Esophagus (tissue), 2 donors: Measurements from ENCODE around the gene MAP3K12. TPM values are rescaled to one million over a fixed set of nuclear protein-coding genes. Genes with fewer than 3 reads are reported as not detected.

Experiments
- H3K27ac ChIP-seq, 2 donors: one replicate each; pipeline ENCODE4 v1.5.1; 2013; ENCODE audit warnings: low read depth in 2 of 2, mild to moderate bottlenecking in 2 of 2, inconsistent platforms in 1 of 2, low read length in 1 of 2, moderate library complexity in 1 of 2
- H3K27me3 ChIP-seq, 2 donors: one replicate each; pipeline ENCODE4 v1.6.1; 2013; ENCODE audit warnings: low read length in 2 of 2, control low read depth in 1 of 2, mild to moderate bottlenecking in 1 of 2; ENCODE audit not compliant: insufficient read depth in 2 of 2, control insufficient read depth in 1 of 2
- H3K36me3 ChIP-seq, 2 donors: one replicate each; pipeline ENCODE4 v1.6.1; 2013; ENCODE audit warnings: low read length in 1 of 2; ENCODE audit not compliant: control insufficient read depth in 2 of 2, insufficient read depth in 2 of 2
- H3K4me1 ChIP-seq, 2 donors: one replicate each; pipeline ENCODE4 v1.6.1; 2013; ENCODE audit warnings: low read length in 1 of 2; ENCODE audit not compliant: control insufficient read depth in 2 of 2, insufficient read depth in 2 of 2
- H3K4me3 ChIP-seq, 2 donors: one replicate each; pipeline ENCODE4 v1.5.1; 2013; ENCODE audit warnings: low read length in 2 of 2, mild to moderate bottlenecking in 2 of 2, low read depth in 1 of 2, moderate library complexity in 1 of 2
- H3K9me3 ChIP-seq, 2 donors: one replicate each; pipeline ENCODE4 v1.6.1; 2013; ENCODE audit warnings: mild to moderate bottlenecking in 2 of 2, low read depth in 1 of 2, low read length in 1 of 2, moderate library complexity in 1 of 2; ENCODE audit not compliant: control insufficient read depth in 2 of 2, insufficient read depth in 1 of 2
- WGBS, 2 donors: extraction: QIAGEN DNeasy Blood & Tissue Kit; methylation state at CpG; one replicate each; pipeline ENCODE4 v1.1.7; 2013; 5-methylcytosine and 5-hydroxymethylcytosine counted together
- polyA plus RNA-seq, 2 donors: library from polyadenylated mRNA; stranded (reverse); fragments of 200-250 nt; gene quantifications; one replicate each; pipeline ENCODE4 v1.2.3, GENCODE V29; 2013
- donor health status: healthy with polysubstance abuse.
- donor health status: Bipolar disorder and iron deficiency.

MAP3K12 gene
- polyA plus RNA-seq, 2 donors = 6.2 to 8.5 TPM

DNA sequence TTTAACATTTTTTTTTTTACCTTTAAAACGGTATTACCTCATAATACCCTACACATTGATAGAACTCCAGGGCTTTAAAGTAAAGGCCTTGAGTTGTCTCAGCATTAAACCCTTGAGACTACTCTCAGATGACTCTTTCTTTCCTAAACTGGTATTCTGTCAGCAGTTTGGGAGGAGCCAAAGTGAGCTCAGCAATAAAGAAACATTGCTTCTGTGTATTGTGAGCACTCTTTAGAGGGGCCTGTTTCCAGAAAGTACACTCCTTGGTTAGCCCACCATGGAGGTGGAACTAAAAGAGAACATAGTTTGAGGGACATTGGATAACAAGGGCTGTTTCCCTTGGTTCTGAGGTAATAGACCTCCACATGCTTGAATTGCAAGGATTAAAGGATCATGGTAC, 20.4 kb downstream of the MAP3K12 start:
- Histone ChIP-seq H3K4me3 (no peak overlapping the region), H3K27ac (no peak overlapping the region), H3K4me1 (peaks cover 7 to 10% of the 10 kb centered on the region in 2 donors), H3K27me3 (no peaks in the 10 kb centered on the region), H3K36me3 (peaks cover 15 to 21% of the 10 kb centered on the region in 2 donors), H3K9me3 (no peaks in the 10 kb centered on the region)
- WGBS, 2 donors = 29 to 44% methylated on average over 1 of the region's 1 CpG

DNA sequence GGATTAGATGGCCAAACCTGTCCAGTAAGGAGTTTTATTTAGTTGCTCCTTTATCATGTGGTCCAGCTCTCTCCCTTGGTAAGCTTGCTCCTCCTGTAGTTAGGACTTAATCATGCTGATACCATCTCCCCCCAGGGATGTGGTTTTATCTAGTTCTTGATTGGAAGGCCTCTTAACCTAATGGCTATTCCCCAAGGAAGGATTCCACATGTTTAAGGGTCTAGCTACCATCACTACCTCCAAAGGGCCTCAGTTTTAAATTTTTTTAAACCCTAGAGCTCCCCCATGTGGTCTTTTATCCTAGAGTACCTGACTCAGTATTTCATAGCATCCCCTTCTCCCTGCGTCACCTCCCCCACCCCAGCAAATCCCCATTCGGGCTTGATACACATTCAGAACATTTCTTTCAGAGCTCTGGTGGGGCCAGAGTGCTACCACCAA, 22.5 kb downstream of the MAP3K12 start:
- H3K27ac ChIP-seq = no peak overlapping the region
- H3K4me1 ChIP-seq = peaks cover 0 to 2% of the 10 kb centered on the region in 2 donors
- H3K36me3 ChIP-seq = peaks cover 20 to 26% of the 10 kb centered on the region in 2 donors

DNA sequence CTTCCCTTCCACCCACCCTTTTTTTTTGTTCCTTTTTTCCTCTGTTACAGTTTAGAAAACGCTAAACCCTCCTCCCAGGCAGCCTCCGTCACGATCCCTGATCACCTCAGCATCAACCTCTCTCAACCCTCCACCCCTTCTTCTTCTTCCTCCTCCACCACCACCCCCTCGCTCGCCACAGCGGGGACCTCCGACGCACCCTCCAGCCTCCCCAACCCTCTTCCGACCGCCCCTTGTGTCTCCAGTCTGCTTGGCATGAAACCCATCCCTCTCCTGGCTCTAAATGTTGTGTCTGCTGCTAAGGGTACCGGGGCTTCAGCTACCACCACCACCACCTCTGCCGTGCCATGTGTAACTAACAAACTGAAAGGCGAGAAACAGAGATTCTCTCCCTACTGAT, 24.4 kb downstream of the MAP3K12 start:
- no peaks in the 10 kb centered on the region for H3K27me3 ChIP-seq
- H3K4me3 ChIP-seq = no peak overlapping the region
- no peaks in the 10 kb centered on the region for H3K9me3 ChIP-seq
- no peaks in the 10 kb centered on the region for H3K4me1 ChIP-seq
- H3K27ac ChIP-seq = peak overlapping the region in 1 of 2 donors; percentile 41
- 71 to 75% methylated on average over 13 of the region's 13 CpGs for WGBS, 2 donors
- peaks cover 24 to 29% of the 10 kb centered on the region in 2 donors for H3K36me3 ChIP-seq

More for the DNA sequence above, 22.5 kb downstream of the MAP3K12 start:
- 63% methylated on average over 2 of the region's 2 CpGs for WGBS, 2 donors
- no peaks in the 10 kb centered on the region for H3K9me3 ChIP-seq
- no peaks in the 10 kb centered on the region for H3K27me3 ChIP-seq
- H3K4me3 ChIP-seq = no peak overlapping the region

DNA sequence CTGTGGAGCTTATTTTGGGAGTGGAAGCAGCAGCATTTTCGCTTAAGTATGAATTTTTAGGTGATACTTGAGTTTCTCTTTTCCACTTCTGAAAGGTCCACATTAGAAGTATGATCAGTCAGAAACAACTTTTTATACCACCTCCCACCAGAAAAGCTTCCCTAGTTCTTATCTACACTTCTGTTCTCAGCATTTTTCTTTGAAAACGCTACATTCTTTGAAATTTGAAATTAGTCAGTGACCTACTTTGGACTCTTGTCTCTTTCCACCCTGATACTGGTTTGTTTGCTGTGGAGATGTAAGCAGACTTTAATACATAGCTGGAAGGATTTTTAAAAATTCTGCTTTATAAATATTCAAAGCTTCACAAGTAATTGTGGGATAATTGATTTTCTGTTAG, 25.2 kb downstream of the MAP3K12 start:
- Histone ChIP-seq H3K27ac (no peak overlapping the region), H3K27me3 (no peaks in the 10 kb centered on the region), H3K36me3 (peaks cover 23 to 27% of the 10 kb centered on the region in 2 donors), H3K4me1 (no peaks in the 10 kb centered on the region), H3K4me3 (no peak overlapping the region), H3K9me3 (no peaks in the 10 kb centered on the region)
- WGBS, 2 donors = 68 to 69% methylated on average over 2 of the region's 2 CpGs

DNA sequence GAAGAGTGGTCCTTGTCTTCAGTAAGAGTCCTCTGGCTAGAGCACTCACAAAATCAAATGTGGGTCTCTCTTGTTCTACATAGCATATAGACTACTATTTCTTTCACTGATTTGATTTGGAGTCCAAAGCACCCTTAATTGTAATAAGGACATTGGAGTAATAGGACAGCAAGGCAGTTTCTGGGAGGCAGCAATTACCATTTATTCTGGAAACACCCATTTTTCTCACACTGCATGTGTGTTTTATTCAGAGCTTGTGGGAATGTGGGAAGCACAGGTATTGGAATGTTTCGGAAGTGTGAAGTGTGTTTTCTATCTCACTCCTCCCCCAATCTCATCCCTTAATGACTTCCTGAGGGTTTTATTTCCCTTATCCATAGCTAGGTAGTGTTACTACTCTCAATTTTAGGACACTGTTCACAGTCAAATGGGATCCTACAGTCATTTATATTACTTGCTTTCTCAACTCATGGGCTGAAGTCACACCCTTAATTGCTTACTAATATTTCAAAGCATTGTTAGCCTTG, 27.1 kb downstream of the MAP3K12 start:
- no peaks in the 10 kb centered on the region for H3K27me3 ChIP-seq
- no peak overlapping the region for H3K27ac ChIP-seq
- 86 to 89% methylated on average over 1 of the region's 1 CpG for WGBS, 2 donors
- peaks cover 31 to 34% of the 10 kb centered on the region in 2 donors for H3K36me3 ChIP-seq
- no peaks in the 10 kb centered on the region for H3K9me3 ChIP-seq
- H3K4me3 ChIP-seq = no peak overlapping the region
- H3K4me1 ChIP-seq = no peaks in the 10 kb centered on the region

DNA sequence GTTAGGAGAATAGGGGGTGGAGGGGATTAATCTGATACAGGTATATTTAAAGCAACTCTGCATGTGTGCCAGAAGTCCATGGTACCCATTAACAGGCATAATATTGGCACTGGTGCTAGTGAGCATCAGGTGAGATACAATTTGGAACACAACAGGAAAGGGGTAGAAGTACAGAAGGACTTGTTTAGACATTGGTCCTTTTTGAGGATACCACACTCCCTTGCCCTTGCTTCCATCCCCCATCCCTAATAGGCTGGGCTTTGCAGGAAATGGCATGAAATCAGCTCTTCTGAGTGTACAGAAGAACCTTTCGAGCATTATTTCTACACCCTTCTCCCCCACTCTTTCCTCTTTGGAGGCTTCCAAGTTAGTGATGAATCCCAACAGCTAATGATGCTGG, 31.0 kb downstream of the MAP3K12 start:
- Histone ChIP-seq H3K4me3 (no peak overlapping the region), H3K36me3 (peaks cover 28 to 39% of the 10 kb centered on the region in 2 donors), H3K4me1 (no peaks in the 10 kb centered on the region)

DNA sequence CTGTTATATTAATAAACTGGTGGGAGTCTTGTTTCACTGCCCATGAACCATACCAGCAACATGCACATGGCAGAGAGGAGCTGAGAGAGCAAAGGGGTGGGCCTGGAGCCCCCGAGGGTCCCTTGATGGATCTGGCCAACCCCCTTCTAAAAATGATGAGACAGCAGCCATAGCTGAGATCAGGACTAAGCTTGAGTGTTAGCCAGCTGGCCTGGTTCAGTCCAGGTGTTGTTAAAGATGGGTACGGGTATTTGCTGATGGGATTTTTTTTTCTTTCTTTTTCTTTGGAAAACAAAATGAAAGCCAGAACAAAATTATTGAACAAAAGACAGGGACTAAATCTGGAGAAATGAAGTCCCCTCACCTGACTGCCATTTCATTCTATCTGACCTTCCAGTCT, 31.4 kb downstream of the MAP3K12 start:
- Histone ChIP-seq H3K4me3 (no peak overlapping the region), H3K36me3 (peaks cover 27 to 41% of the 10 kb centered on the region in 2 donors), H3K27me3 (no peaks in the 10 kb centered on the region), H3K4me1 (no peaks in the 10 kb centered on the region), H3K9me3 (no peaks in the 10 kb centered on the region), H3K27ac (no peak overlapping the region)
- 73 to 75% methylated on average over 2 of the region's 2 CpGs for WGBS, 2 donors

More for the DNA sequence above, 31.0 kb downstream of the MAP3K12 start:
- no peaks in the 10 kb centered on the region for H3K27me3 ChIP-seq
- no peak overlapping the region for H3K27ac ChIP-seq
- no peaks in the 10 kb centered on the region for H3K9me3 ChIP-seq
- WGBS, 2 donors = 80 to 85% methylated on average over 1 of the region's 1 CpG

DNA sequence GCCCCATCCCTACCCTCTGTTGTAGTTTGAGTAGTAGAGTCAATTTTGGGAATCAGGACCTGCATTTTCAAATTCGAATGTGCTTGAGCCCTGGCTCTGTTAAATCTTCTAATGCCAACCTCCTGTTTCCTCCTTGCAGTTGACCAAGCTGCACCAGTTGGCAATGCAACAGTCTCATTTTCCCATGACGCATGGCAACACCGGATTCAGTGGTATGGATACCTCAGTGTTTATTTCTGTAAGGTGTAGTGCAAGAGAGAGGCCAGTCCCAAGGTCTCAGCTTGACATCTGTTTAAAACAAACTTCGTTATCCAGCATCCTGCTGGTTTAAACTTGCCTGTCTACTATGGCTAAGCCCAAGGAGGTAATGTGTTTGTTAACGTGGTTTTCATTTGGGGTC, 32.2 kb downstream of the MAP3K12 start:
- Histone ChIP-seq H3K9me3 (no peaks in the 10 kb centered on the region), H3K4me1 (no peaks in the 10 kb centered on the region), H3K27ac (no peak overlapping the region), H3K36me3 (peaks cover 24 to 44% of the 10 kb centered on the region in 2 donors), H3K27me3 (no peaks in the 10 kb centered on the region), H3K4me3 (no peak overlapping the region)
- WGBS, 2 donors = 58 to 64% methylated on average over 5 of the region's 5 CpGs

DNA sequence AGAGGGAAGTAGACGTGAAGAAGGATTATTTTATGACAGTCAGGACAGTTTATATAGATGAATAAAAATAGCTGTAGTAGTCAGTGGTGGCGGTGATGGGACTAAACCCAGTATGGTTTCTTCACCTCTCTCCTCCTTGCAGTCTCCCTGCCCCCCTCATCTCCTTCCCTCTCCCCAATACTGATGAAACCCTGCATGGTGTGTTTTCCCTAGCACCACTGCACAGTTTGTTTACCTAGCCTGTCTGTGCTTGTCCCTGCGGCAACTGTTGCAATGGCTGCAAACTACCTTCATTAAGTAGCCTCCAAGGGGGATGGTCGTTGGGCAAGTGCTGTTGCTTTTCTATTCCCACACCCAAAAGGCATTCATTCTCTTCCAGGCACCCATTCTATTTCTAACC, 32.6 kb downstream of the MAP3K12 start:
- Histone ChIP-seq H3K4me1 (no peaks in the 10 kb centered on the region), H3K9me3 (no peaks in the 10 kb centered on the region), H3K36me3 (peaks cover 23 to 44% of the 10 kb centered on the region in 2 donors), H3K27me3 (no peaks in the 10 kb centered on the region), H3K4me3 (no peak overlapping the region), H3K27ac (no peak overlapping the region)
- 44 to 53% methylated on average over 4 of the region's 4 CpGs for WGBS, 2 donors

DNA sequence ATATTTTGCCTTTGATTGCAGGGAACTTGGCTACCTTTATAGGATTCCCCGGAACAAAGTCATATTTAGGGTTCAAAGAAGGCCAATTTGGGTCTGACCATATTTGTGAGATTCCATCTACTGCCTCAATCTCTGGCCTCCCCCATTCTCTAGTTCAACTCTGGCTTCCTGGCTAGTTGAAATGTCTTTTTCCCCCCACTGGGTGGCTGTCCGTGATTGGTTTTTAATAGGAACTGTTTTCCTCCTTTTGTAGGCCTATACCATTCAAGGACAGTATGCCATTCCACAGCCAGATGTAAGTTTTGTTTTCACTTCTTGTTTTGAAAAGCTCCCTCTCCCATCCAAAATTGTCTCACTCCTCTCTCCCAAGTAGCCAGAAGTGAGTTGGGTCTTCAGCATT, 33.6 kb downstream of the MAP3K12 start:
- no peaks in the 10 kb centered on the region for H3K4me1 ChIP-seq
- H3K27me3 ChIP-seq = no peaks in the 10 kb centered on the region
- H3K27ac ChIP-seq = no peak overlapping the region
- peaks cover 23 to 45% of the 10 kb centered on the region in 2 donors for H3K36me3 ChIP-seq
- H3K9me3 ChIP-seq = no peaks in the 10 kb centered on the region
- no peak overlapping the region for H3K4me3 ChIP-seq
- 48 to 50% methylated on average over 2 of the region's 2 CpGs for WGBS, 2 donors
